ENCODE data around the gene ARL15. TPM values are rescaled to one million over a fixed set of nuclear protein-coding genes. Genes with fewer than 3 reads are reported as not detected.

ARL15 gene
- total and polyA plus RNA-seq, 2 donors (not counting 3 experiments of a cell fraction or from before 2014, with no cell fraction given): 11.9 to 24.4 TPM

DNA sequence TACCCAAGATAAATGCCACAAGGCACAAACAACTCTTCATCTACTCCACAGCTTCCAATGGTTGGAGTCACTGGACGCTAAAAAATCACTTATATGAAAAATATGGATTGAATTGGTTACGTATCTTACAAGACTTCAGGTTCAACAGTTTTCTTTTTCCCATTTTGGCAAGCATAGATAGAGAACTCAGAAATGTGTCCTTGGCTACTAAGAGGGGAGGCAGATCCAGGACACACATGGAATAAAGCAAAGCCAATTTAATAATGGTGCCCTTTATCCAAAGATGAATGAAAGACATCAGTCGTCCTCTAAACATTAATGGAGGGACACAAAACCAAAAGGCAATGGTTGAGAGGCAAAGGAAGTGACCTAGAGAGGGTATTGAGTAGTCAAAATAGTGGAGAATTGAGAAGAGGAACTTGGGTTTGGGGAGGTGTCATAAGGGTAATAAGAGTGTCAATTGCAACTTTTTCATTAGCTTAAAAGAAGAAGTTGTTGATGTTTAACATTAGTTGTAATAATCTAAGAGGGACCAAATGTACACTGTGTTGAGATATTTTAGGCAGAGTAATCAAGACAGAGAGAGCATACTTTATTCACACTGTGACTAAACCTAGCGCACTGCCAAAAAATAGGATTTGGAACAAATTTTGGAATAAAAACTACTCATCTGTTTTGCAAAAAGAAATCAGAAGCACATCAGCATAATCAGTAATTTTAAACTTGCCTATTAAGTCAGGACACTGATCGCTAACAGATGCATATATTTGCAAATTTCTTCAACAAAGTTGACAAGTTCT lies 308.2 kb downstream of the ARL15 start:
- Histone ChIP-seq H4K20me1 (replicated peaks; ENCODE audit: control insufficient read depth, extremely low read depth, insufficient read depth, low read length) (no peaks in the 10 kb centered on the region), H3K9me3 (replicated peaks; ENCODE audit: control insufficient read depth, insufficient read depth, low read length) (no peaks in the 10 kb centered on the region), H3K27me3 (ENCODE audit: control insufficient read depth in 2 of 2, insufficient read depth in 2 of 2, low read length in 2 of 2) (no peaks in the 10 kb centered on the region), H3K36me3 (ENCODE audit: control insufficient read depth in 2 of 2, extremely low read depth in 1 of 2, insufficient read depth in 2 of 2, low read length in 2 of 2) (no peaks in the 10 kb centered on the region), H3K9ac (replicated peaks; ENCODE audit: extremely low read depth, insufficient read depth, low read length) (no peak overlapping the region), H3K9me1 (replicated peaks; ENCODE audit: control insufficient read depth, extremely low read depth, insufficient read depth, low read length) (no peaks in the 10 kb centered on the region), H3K27ac (ENCODE audit: insufficient read depth, low read depth, low read length) (no peak overlapping the region), H3K4me3 (replicated peaks in 1 of 3; ENCODE audit: insufficient read depth in 1 of 3, low read depth in 1 of 3, low read length in 3 of 3) (no peak overlapping the region), H3K4me1 (ENCODE audit: control insufficient read depth, extremely low read depth, insufficient read depth, low read length) (no peaks in the 10 kb centered on the region), H2AFZ (ENCODE audit: low read depth, low read length) (no peak overlapping the region), H3K4me2 (ENCODE audit: insufficient read depth, low read length) (no peak overlapping the region), H3K79me2 (ENCODE audit: control insufficient read depth, insufficient read depth, low read length) (no peaks in the 10 kb centered on the region)
- intact Hi-C loops (cut with micrococcal nuclease): no loop called here
- no peak for FAIRE-seq
- no peak for TF ChIP-seq POLR2A (IDR thresholded peaks at IDR 0.05; ENCODE audit: low read depth, low read length)
- TF ChIP-seq EZH2 (IDR thresholded peaks at IDR 0.05; ENCODE audit: borderline replicate concordance, low read depth, low read length, severe bottlenecking): no peak
- no peak for TF ChIP-seq JUN (IDR thresholded peaks at IDR 0.05; ENCODE audit: borderline replicate concordance, insufficient read depth, insufficient read length, low read depth)
- no peak for TF ChIP-seq POLR2AphosphoS5 (IDR thresholded peaks at IDR 0.05; ENCODE audit: insufficient read depth, low read depth, low read length)
- TF ChIP-seq CTCF (IDR thresholded peaks at IDR 0.05; ENCODE audit: extremely low read depth in 1 of 2, insufficient read depth in 1 of 2, low read depth in 1 of 2, low read length in 2 of 2): no peak
- no peak for TF ChIP-seq MYC (IDR thresholded peaks at IDR 0.05; ENCODE audit: low read depth, low read length)
- TF ChIP-seq GATA2 (IDR thresholded peaks at IDR 0.05; ENCODE audit: insufficient read depth, insufficient read length, low read depth, low read length): no peak
- no peak for TF ChIP-seq MAX (IDR thresholded peaks at IDR 0.05; ENCODE audit: insufficient read depth, insufficient read length)
- no peak for TF ChIP-seq FOS (IDR thresholded peaks at IDR 0.05; ENCODE audit: borderline replicate concordance, insufficient read depth, low read length)
- no TSS peak for BruUV-seq (replicated peaks)
- dilution Hi-C loops (cut with MboI; ENCODE audit: extremely low pct_ligation_motif_present, low sequenced_read_pairs): no loop called here
- DNase-seq (ENCODE audit: low read depth, low spot score): no peak
- ChIA-PET POLR2A (no interaction called here), CTCF (no interaction called here)

Measured in endothelial cell of umbilical vein (primary cell).